Measurements from ENCODE around the gene PPL. TPM values are rescaled to one million over a fixed set of nuclear protein-coding genes. Genes with fewer than 3 reads are reported as not detected.
"Not testable (repeated sequence)": the region's sequence is repeated elsewhere in the genome, so short reads cannot be mapped to it uniquely, and the experiment has no call there.

Gene PPL
- polyA plus RNA-seq, 1 donor, result 32.2 TPM

- Histone ChIP-seq H3K27me3 (ENCODE audit: control insufficient read depth, insufficient read depth, low read length) (peaks cover 19% of the 10 kb centered on the region), H3K36me3 (ENCODE audit: control insufficient read depth, insufficient read depth, low read length) (no peaks in the 10 kb centered on the region), H3K4me3 (ENCODE audit: low read length) (no peak overlapping the region), H3K27ac (ENCODE audit: low read length) (no peak overlapping the region), H3K4me1 (ENCODE audit: control insufficient read depth, insufficient read depth, low read length) (peaks cover 18% of the 10 kb centered on the region), H3K9me3 (ENCODE audit: control insufficient read depth, low read depth, low read length) (no peaks in the 10 kb centered on the region)
- DNase-seq, result no peak
- WGBS (ENCODE audit: insufficient coverage, low lambda C conversion rate), result no CpG with 5 or more reads among the region's 8 CpGs
These were observed 3.5 kb downstream of the PPL start for GRCh38 chr16:4933433-4933832.

- Histone ChIP-seq H3K4me3 (ENCODE audit: low read length) (no peak overlapping the region), H3K4me1 (ENCODE audit: control insufficient read depth, insufficient read depth, low read length) (peaks cover 12% of the 10 kb centered on the region), H3K27ac (ENCODE audit: low read length) (no peak overlapping the region), H3K9me3 (ENCODE audit: control insufficient read depth, low read depth, low read length) (peaks cover 2% of the 10 kb centered on the region), H3K27me3 (ENCODE audit: control insufficient read depth, insufficient read depth, low read length) (peaks cover 12% of the 10 kb centered on the region), H3K36me3 (ENCODE audit: control insufficient read depth, insufficient read depth, low read length) (peaks cover 10% of the 10 kb centered on the region)
- no peak for DNase-seq
- WGBS (ENCODE audit: insufficient coverage, low lambda C conversion rate), result no CpG with 5 or more reads among the region's 11 CpGs
These were observed 5.6 kb downstream of the PPL start for GRCh38 chr16:4931381-4931780.

- H3K9me3 ChIP-seq (ENCODE audit: control insufficient read depth, low read depth, low read length); H3K27me3 ChIP-seq (ENCODE audit: control insufficient read depth, insufficient read depth, low read length); H3K4me3 ChIP-seq (ENCODE audit: low read length); H3K4me1 ChIP-seq (ENCODE audit: control insufficient read depth, insufficient read depth, low read length); H3K36me3 ChIP-seq (ENCODE audit: control insufficient read depth, insufficient read depth, low read length); H3K27ac ChIP-seq (ENCODE audit: low read length); DNase-seq: not testable (repeated sequence)
- WGBS (ENCODE audit: insufficient coverage, low lambda C conversion rate), result 60% methylated on average over 1 of the region's 4 CpGs
These were observed 7.3 kb downstream of the PPL start for GRCh38 chr16:4929619-4930018.

GRCh38 chr16:4928227-4928626 is 8.7 kb downstream of the PPL start:
- no peak for DNase-seq
- H3K9me3 ChIP-seq (ENCODE audit: control insufficient read depth, low read depth, low read length), result peaks cover 2% of the 10 kb centered on the region
- no peak overlapping the region for H3K27ac ChIP-seq (ENCODE audit: low read length)
- H3K4me3 ChIP-seq (ENCODE audit: low read length), result no peak overlapping the region
- H3K4me1 ChIP-seq (ENCODE audit: control insufficient read depth, insufficient read depth, low read length), result peaks cover 13% of the 10 kb centered on the region
- WGBS (ENCODE audit: insufficient coverage, low lambda C conversion rate), result no CpG with 5 or more reads among the region's 6 CpGs
- peaks cover 10% of the 10 kb centered on the region for H3K36me3 ChIP-seq (ENCODE audit: control insufficient read depth, insufficient read depth, low read length)
- no peaks in the 10 kb centered on the region for H3K27me3 ChIP-seq (ENCODE audit: control insufficient read depth, insufficient read depth, low read length)

- peaks cover 2% of the 10 kb centered on the region for H3K9me3 ChIP-seq (ENCODE audit: control insufficient read depth, low read depth, low read length)
- no CpG with 5 or more reads among the region's 2 CpGs for WGBS (ENCODE audit: insufficient coverage, low lambda C conversion rate)
- peaks cover 13% of the 10 kb centered on the region for H3K4me1 ChIP-seq (ENCODE audit: control insufficient read depth, insufficient read depth, low read length)
- no peak for DNase-seq
- H3K36me3 ChIP-seq (ENCODE audit: control insufficient read depth, insufficient read depth, low read length), result peaks cover 12% of the 10 kb centered on the region
- no peaks in the 10 kb centered on the region for H3K27me3 ChIP-seq (ENCODE audit: control insufficient read depth, insufficient read depth, low read length)
- H3K27ac ChIP-seq (ENCODE audit: low read length), result no peak overlapping the region
- no peak overlapping the region for H3K4me3 ChIP-seq (ENCODE audit: low read length)
These were observed 9.3 kb downstream of the PPL start for GRCh38 chr16:4927661-4928060.

- peaks cover 12% of the 10 kb centered on the region for H3K36me3 ChIP-seq (ENCODE audit: control insufficient read depth, insufficient read depth, low read length)
- no peak for DNase-seq
- H3K4me3 ChIP-seq (ENCODE audit: low read length), result no peak overlapping the region
- H3K9me3 ChIP-seq (ENCODE audit: control insufficient read depth, low read depth, low read length), result peaks cover 2% of the 10 kb centered on the region
- peaks cover 13% of the 10 kb centered on the region for H3K4me1 ChIP-seq (ENCODE audit: control insufficient read depth, insufficient read depth, low read length)
- H3K27me3 ChIP-seq (ENCODE audit: control insufficient read depth, insufficient read depth, low read length), result no peaks in the 10 kb centered on the region
- H3K27ac ChIP-seq (ENCODE audit: low read length), result no peak overlapping the region
- WGBS (ENCODE audit: insufficient coverage, low lambda C conversion rate), result no CpG with 5 or more reads among the region's 2 CpGs
These were observed 10.0 kb downstream of the PPL start for GRCh38 chr16:4926928-4927327.

- H3K4me1 ChIP-seq (ENCODE audit: control insufficient read depth, insufficient read depth, low read length), result peaks cover 13% of the 10 kb centered on the region
- H3K27ac ChIP-seq (ENCODE audit: low read length), result no peak overlapping the region
- no peak overlapping the region for H3K4me3 ChIP-seq (ENCODE audit: low read length)
- no peak for DNase-seq
- peaks cover 2% of the 10 kb centered on the region for H3K9me3 ChIP-seq (ENCODE audit: control insufficient read depth, low read depth, low read length)
- WGBS (ENCODE audit: insufficient coverage, low lambda C conversion rate), result 80% methylated on average over 1 of the region's 5 CpGs
- no peaks in the 10 kb centered on the region for H3K27me3 ChIP-seq (ENCODE audit: control insufficient read depth, insufficient read depth, low read length)
- H3K36me3 ChIP-seq (ENCODE audit: control insufficient read depth, insufficient read depth, low read length), result peaks cover 12% of the 10 kb centered on the region
These were observed 11.2 kb downstream of the PPL start for GRCh38 chr16:4925791-4926190.

- Histone ChIP-seq H3K27me3 (ENCODE audit: control insufficient read depth, insufficient read depth, low read length) (no peaks in the 10 kb centered on the region), H3K4me3 (ENCODE audit: low read length) (no peak overlapping the region), H3K36me3 (ENCODE audit: control insufficient read depth, insufficient read depth, low read length) (peaks cover 12% of the 10 kb centered on the region), H3K9me3 (ENCODE audit: control insufficient read depth, low read depth, low read length) (peaks cover 2% of the 10 kb centered on the region), H3K27ac (ENCODE audit: low read length) (peak overlapping the region; percentile 69), H3K4me1 (ENCODE audit: control insufficient read depth, insufficient read depth, low read length) (peaks cover 13% of the 10 kb centered on the region)
- WGBS (ENCODE audit: insufficient coverage, low lambda C conversion rate), result 67% methylated on average over 3 of the region's 5 CpGs
- DNase-seq, result no peak
These were observed 11.7 kb downstream of the PPL start for GRCh38 chr16:4925293-4925607.

GRCh38 chr16:4924593-4925292 is 12.2 kb downstream of the PPL start:
- Histone ChIP-seq H3K27ac (ENCODE audit: low read length) (peak overlapping the region; percentile 69), H3K27me3 (ENCODE audit: control insufficient read depth, insufficient read depth, low read length) (no peaks in the 10 kb centered on the region), H3K36me3 (ENCODE audit: control insufficient read depth, insufficient read depth, low read length) (peaks cover 12% of the 10 kb centered on the region), H3K9me3 (ENCODE audit: control insufficient read depth, low read depth, low read length) (peaks cover 2% of the 10 kb centered on the region), H3K4me3 (ENCODE audit: low read length) (no peak overlapping the region), H3K4me1 (ENCODE audit: control insufficient read depth, insufficient read depth, low read length) (peaks cover 13% of the 10 kb centered on the region)
- DNase-seq, result peak; percentile 81 to 89
- WGBS (ENCODE audit: insufficient coverage, low lambda C conversion rate), result no CpG with 5 or more reads among the region's 12 CpGs

- Histone ChIP-seq H3K4me3 (ENCODE audit: low read length) (no peak overlapping the region), H3K9me3 (ENCODE audit: control insufficient read depth, low read depth, low read length) (peaks cover 2% of the 10 kb centered on the region), H3K27me3 (ENCODE audit: control insufficient read depth, insufficient read depth, low read length) (no peaks in the 10 kb centered on the region), H3K4me1 (ENCODE audit: control insufficient read depth, insufficient read depth, low read length) (peaks cover 22% of the 10 kb centered on the region), H3K36me3 (ENCODE audit: control insufficient read depth, insufficient read depth, low read length) (peaks cover 12% of the 10 kb centered on the region), H3K27ac (ENCODE audit: low read length) (no peak overlapping the region)
- WGBS (ENCODE audit: insufficient coverage, low lambda C conversion rate), result 83% methylated on average over 1 of the region's 6 CpGs
- no peak for DNase-seq
These were observed 13.1 kb downstream of the PPL start for GRCh38 chr16:4923853-4924252.

- Histone ChIP-seq H3K9me3 (ENCODE audit: control insufficient read depth, low read depth, low read length) (peaks cover 2% of the 10 kb centered on the region), H3K36me3 (ENCODE audit: control insufficient read depth, insufficient read depth, low read length) (peaks cover 10% of the 10 kb centered on the region), H3K27me3 (ENCODE audit: control insufficient read depth, insufficient read depth, low read length) (no peaks in the 10 kb centered on the region), H3K4me1 (ENCODE audit: control insufficient read depth, insufficient read depth, low read length) (peaks cover 29% of the 10 kb centered on the region), H3K27ac (ENCODE audit: low read length) (no peak overlapping the region), H3K4me3 (ENCODE audit: low read length) (no peak overlapping the region)
- no CpG with 5 or more reads among the region's 18 CpGs for WGBS (ENCODE audit: insufficient coverage, low lambda C conversion rate)
- DNase-seq, result no peak
These were observed 14.1 kb downstream of the PPL start for GRCh38 chr16:4922721-4923342.
